A673 (cell line): ENCODE results near the gene ART1. TPM values are rescaled to one million over a fixed set of nuclear protein-coding genes. Genes with fewer than 3 reads are reported as not detected.

Experiments
- BruUV-seq: library from RNA; stranded (reverse); fragments of 400-500 nt; replicated peaks from 2 replicates; lab custom pipeline; 2021; lab: Mats Ljungman, UMichigan
- CTCF ChIA-PET: fragments of 300-600 bp; sonication (Branson Sonifier 250); formaldehyde crosslinking; loops from one replicate; lab custom pipeline; 2022; ENCODE audit warnings: antibody characterized with exemption; lab: Charles Lee
- POLR2A ChIA-PET: fragments of 300-600 bp; sonication (Branson Sonifier 250); formaldehyde crosslinking; loops from one replicate; lab custom pipeline; 2022; ENCODE audit warnings: antibody characterized with exemption; ENCODE audit not compliant: low non-redundant PET; lab: Charles Lee
- DNase-seq: peaks from one replicate; pipeline ENCODE4 v3.0.0-alpha.2; 2015; ENCODE audit warnings: low spot score
- H3K27ac ChIP-seq: fragments of 200-600 bp; sonication (generic); 2 replicates; pipeline ENCODE4 v1.5.1; 2016; ENCODE audit warnings: mixed run types, low read depth, mild to moderate bottlenecking, mixed read lengths, antibody characterized with exemption, low read length; ENCODE audit not compliant: poor library complexity, severe bottlenecking
- H3K27me3 ChIP-seq: fragments of 200-600 bp; sonication (generic); replicated peaks from 2 replicates; pipeline ENCODE4 v1.6.1; 2017; ENCODE audit warnings: mixed run types, low read depth, mild to moderate bottlenecking, mixed read lengths, antibody characterized with exemption, low read length; ENCODE audit not compliant: insufficient read depth, poor library complexity
- H3K36me3 ChIP-seq: fragments of 200-600 bp; sonication (generic); 2 replicates; pipeline ENCODE4 v1.6.1; 2016; ENCODE audit warnings: mixed run types, mild to moderate bottlenecking, mixed read lengths, antibody characterized with exemption, low read length; ENCODE audit not compliant: insufficient read depth, poor library complexity, severe bottlenecking
- H3K4me1 ChIP-seq: fragments of 200-600 bp; sonication (generic); 2 replicates; pipeline ENCODE4 v1.6.1; 2017; ENCODE audit warnings: mixed run types, mild to moderate bottlenecking, mixed read lengths, antibody characterized with exemption, low read length; ENCODE audit not compliant: insufficient read depth, poor library complexity, severe bottlenecking
- H3K4me3 ChIP-seq: fragments of 200-600 bp; sonication (generic); 2 replicates; pipeline ENCODE4 v1.5.1; 2016; ENCODE audit warnings: low read depth, mixed run types, mild to moderate bottlenecking, mixed read lengths, low read length; ENCODE audit not compliant: poor library complexity, severe bottlenecking
- H3K9me3 ChIP-seq: fragments of 200-600 bp; sonication (generic); 2 replicates; pipeline ENCODE4 v1.6.1; 2016; ENCODE audit warnings: mixed run types, low read depth, mild to moderate bottlenecking, mixed read lengths, antibody characterized with exemption, low read length; ENCODE audit not compliant: poor library complexity, severe bottlenecking
- EZH2 ChIP-seq: fragments of 200-600 bp; sonication (generic); IDR thresholded peaks from 2 replicates; pipeline ENCODE4 v1.6.1; 2017; ENCODE audit warnings: borderline replicate concordance, low read depth, mild to moderate bottlenecking, mixed read lengths, antibody characterized with exemption, low read length; ENCODE audit not compliant: poor library complexity, severe bottlenecking
- intact Hi-C: fragments of 100-400 bp; cut with micrococcal nuclease; formaldehyde crosslinking; loops from one replicate; pipeline ENCODE4 v1.10.0; 2022; ENCODE audit not compliant: unreplicated experiment
- total RNA-seq: library from RNA; stranded (reverse); gene quantifications from 2 replicates; pipeline ENCODE4 v1.2.3, GENCODE V29; 2021
- TF ChIP-seq, protein P1 (sequence below): fragments of 300-800, 200-600 bp; sonication (generic); conservative IDR thresholded peaks from 2 replicates; pipeline ENCODE4 v1.5.1; 2017; ENCODE audit warnings: low read depth, mild to moderate bottlenecking, antibody characterized with exemption, low read length, moderate library complexity, mixed read lengths

The ART1 gene
- total RNA-seq, 1 experiment from 2014 or later, result not detected

DNA sequence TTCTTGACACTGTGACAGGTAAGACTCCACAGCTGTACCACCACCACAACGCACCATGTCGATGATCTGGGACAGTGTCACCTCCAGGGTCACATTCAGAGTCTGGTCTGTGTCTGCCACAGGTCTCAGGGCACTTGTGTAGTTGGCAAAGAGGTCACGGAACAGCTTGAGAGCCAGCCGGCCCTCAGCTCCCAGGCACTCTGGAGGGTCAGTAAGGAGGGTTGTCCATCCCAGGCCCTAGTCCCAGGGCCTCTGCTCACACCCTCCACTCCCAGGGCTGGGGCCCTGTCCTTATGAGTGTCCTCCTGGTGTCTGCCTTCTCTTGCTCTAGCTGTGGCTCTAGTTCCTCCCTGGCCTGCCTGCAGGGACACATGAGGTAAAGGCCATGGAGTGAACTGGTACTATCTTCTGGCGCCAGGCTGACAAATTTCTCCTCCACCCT is 24.8 kb downstream of the ART1 start:
- no peaks in the 10 kb centered on the region for H3K27me3 ChIP-seq
- no peaks in the 10 kb centered on the region for H3K9me3 ChIP-seq
- intact Hi-C loops, result no loop called here
- no peak for TF ChIP-seq EZH2
- TF ChIP-seq, protein P1, sequence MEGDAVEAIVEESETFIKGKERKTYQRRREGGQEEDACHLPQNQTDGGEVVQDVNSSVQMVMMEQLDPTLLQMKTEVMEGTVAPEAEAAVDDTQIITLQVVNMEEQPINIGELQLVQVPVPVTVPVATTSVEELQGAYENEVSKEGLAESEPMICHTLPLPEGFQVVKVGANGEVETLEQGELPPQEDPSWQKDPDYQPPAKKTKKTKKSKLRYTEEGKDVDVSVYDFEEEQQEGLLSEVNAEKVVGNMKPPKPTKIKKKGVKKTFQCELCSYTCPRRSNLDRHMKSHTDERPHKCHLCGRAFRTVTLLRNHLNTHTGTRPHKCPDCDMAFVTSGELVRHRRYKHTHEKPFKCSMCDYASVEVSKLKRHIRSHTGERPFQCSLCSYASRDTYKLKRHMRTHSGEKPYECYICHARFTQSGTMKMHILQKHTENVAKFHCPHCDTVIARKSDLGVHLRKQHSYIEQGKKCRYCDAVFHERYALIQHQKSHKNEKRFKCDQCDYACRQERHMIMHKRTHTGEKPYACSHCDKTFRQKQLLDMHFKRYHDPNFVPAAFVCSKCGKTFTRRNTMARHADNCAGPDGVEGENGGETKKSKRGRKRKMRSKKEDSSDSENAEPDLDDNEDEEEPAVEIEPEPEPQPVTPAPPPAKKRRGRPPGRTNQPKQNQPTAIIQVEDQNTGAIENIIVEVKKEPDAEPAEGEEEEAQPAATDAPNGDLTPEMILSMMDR, result no peak
- H3K27ac ChIP-seq, result no peak overlapping the region
- H3K36me3 ChIP-seq, result peaks cover 16% of the 10 kb centered on the region
- no peak for DNase-seq
- no peaks in the 10 kb centered on the region for H3K4me1 ChIP-seq
- no TSS peak for BruUV-seq
- POLR2A ChIA-PET, result no interaction called here
- H3K4me3 ChIP-seq, result no peak overlapping the region
- CTCF ChIA-PET, result no interaction called here

DNA sequence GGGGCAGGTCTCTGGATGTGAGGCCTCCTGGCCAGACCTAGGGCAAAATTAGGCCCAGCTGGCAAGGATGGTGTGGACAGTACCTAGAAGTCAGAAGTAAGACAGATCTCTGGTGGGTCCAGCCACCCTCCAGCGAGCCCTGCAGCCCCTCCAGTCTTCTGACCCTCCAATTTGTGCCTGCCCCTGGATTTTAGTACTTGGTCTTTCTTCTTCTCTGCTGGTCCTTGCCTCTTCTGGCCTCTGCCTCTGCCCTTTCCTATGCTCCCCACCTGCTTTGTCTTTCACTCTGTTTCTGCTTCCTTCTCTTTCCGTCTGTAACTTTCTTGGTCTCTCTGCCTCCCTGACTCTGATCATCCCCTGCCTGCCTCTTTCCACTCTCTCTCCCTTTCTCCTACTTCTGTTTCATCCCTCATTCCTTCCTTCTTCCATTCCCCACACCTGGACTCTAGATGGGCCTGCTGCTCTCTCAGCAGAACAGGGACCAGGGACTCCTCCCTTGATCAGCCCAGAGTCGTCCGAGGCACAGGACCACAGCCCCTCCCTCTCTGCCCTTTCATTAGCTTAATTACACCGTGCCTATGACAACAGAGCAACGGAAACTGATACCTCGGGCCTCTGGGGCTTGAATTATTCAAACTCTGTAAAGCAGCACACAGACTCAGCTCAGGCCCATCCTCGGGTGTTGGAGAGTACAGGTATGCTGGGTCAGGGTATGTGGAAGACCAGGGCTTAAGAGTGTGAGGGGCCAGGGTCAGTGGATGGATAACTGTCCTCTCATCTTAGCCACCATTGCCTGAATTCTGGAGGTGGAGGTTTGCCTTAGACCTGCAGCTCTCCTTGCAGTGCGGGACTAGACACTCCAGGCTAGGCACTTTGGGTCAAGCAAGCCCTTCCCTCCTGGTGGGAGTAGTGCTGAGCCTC is 26.7 kb downstream of the ART1 start, which contains the start of gene CHRNA10:
Gene CHRNA10, minus strand, starts transcription at position 51 of the 921 bp plus-strand sequence. CDS start 72 bp downstream, outside the sequence.
- H3K27me3 ChIP-seq, result no peaks in the 10 kb centered on the region
- no peak within 1 kb of the TSS for H3K4me3 ChIP-seq
- ChIA-PET CTCF (no interaction called here), POLR2A (no interaction called here)
- DNase-seq, result no peak
- intact Hi-C loops, result no loop called here
- no peaks in the 10 kb centered on the region for H3K4me1 ChIP-seq
- H3K9me3 ChIP-seq, result no peaks in the 10 kb centered on the region
- H3K36me3 ChIP-seq, result peaks cover 33% of the 10 kb centered on the region
- H3K27ac ChIP-seq, result no peak within 1 kb of the TSS
- no peak for TF ChIP-seq EZH2
- TF ChIP-seq, protein P1, result no peak
- no TSS peak for BruUV-seq

DNA sequence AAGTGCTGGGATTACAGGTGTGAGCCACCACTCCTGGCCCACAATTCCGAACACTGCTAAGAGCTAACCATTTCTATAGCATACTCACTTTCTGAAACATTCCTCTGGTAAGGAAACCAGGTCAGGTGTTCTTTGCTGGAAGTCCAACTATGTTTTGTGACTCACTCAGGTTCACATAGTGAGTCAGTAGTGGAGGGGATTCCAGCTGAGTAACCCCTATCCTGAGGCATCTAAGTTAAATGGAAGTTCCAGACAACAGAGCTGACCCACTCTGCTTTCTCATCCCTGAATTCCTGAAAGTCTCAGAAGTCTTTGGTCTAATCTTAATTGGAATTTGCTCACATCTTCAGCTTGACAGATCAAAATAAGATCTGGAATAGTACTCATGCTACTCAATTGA is 29.3 kb downstream of the ART1 start:
- POLR2A ChIA-PET, result no interaction called here
- H3K36me3 ChIP-seq, result peaks cover 57% of the 10 kb centered on the region
- TF ChIP-seq, protein P1, result no peak
- TF ChIP-seq EZH2, result no peak
- no peak for DNase-seq
- no TSS peak for BruUV-seq
- H3K9me3 ChIP-seq, result no peaks in the 10 kb centered on the region
- no peaks in the 10 kb centered on the region for H3K27me3 ChIP-seq
- H3K4me3 ChIP-seq, result no peak overlapping the region
- H3K27ac ChIP-seq, result no peak overlapping the region
- CTCF ChIA-PET, result no interaction called here
- intact Hi-C loops, result no loop called here
- no peaks in the 10 kb centered on the region for H3K4me1 ChIP-seq
